Trophoblast cell (in vitro differentiated cells and primary cell): ENCODE results near the gene CREB5.

ENCODE experiments used
- DNase-seq, 2 donors: peaks; one replicate each; pipeline ENCODE4 v3.0.0-alpha.2; 2016
- H2AFZ ChIP-seq: 2 replicates; pipeline ENCODE4 v1.6.1; 2013; ENCODE audit warnings: low read length, moderate library complexity, mild to moderate bottlenecking; ENCODE audit not compliant: insufficient read depth, poor library complexity
- H2AK5ac ChIP-seq: 2 replicates; pipeline ENCODE4 v1.6.1; 2013; ENCODE audit warnings: mild to moderate bottlenecking, low read length
- H2BK120ac ChIP-seq: 2 replicates; pipeline ENCODE4 v1.6.1; 2013; ENCODE audit warnings: low read length, mild to moderate bottlenecking, moderate library complexity; ENCODE audit not compliant: insufficient read depth, poor library complexity
- H2BK12ac ChIP-seq: 2 replicates; pipeline ENCODE4 v1.6.1; 2013; ENCODE audit warnings: mild to moderate bottlenecking, low read length, moderate library complexity
- H2BK5ac ChIP-seq: 2 replicates; pipeline ENCODE4 v1.6.1; 2013; ENCODE audit warnings: low read length, low read depth, moderate library complexity, mild to moderate bottlenecking; ENCODE audit not compliant: poor library complexity
- H3K14ac ChIP-seq: 2 replicates; pipeline ENCODE4 v1.6.1; 2013; ENCODE audit warnings: mild to moderate bottlenecking, low read length
- H3K18ac ChIP-seq: 2 replicates; pipeline ENCODE4 v1.6.1; 2013; ENCODE audit warnings: mild to moderate bottlenecking, low read length
- H3K23ac ChIP-seq: 2 replicates; pipeline ENCODE4 v1.6.1; 2013; ENCODE audit warnings: low read length
- H3K27ac ChIP-seq: 2 replicates; pipeline ENCODE4 v1.5.1; 2013; ENCODE audit warnings: low read depth, mild to moderate bottlenecking, inconsistent platforms, low read length, moderate library complexity
- H3K27me3 ChIP-seq: 2 replicates; pipeline ENCODE4 v1.6.1; 2013; ENCODE audit warnings: inconsistent platforms, mild to moderate bottlenecking, low read length, moderate library complexity; ENCODE audit not compliant: insufficient read depth
- H3K36me3 ChIP-seq, 2 experiments: 1 replicate in 1 of 2; 2 replicates in 1 of 2; pipeline ENCODE4 v1.6.1; 2013; ENCODE audit warnings: low read length in 2 of 2, mild to moderate bottlenecking in 2 of 2, moderate library complexity in 1 of 2; ENCODE audit not compliant: insufficient read depth in 2 of 2, control insufficient read depth in 1 of 2
- H3K4ac ChIP-seq: 2 replicates; pipeline ENCODE4 v1.6.1; 2013; ENCODE audit warnings: low read depth, mild to moderate bottlenecking, low read length, moderate library complexity
- H3K4me1 ChIP-seq, 2 experiments: 1 replicate in 1 of 2; 2 replicates in 1 of 2; pipeline ENCODE4 v1.6.1; 2013; ENCODE audit warnings: low read length in 2 of 2, mild to moderate bottlenecking in 2 of 2, moderate library complexity in 1 of 2; ENCODE audit not compliant: insufficient read depth in 2 of 2, control insufficient read depth in 1 of 2
- H3K4me2 ChIP-seq: 2 replicates; pipeline ENCODE4 v1.6.1; 2013; ENCODE audit warnings: inconsistent platforms, mild to moderate bottlenecking, low read length, moderate library complexity
- H3K4me3 ChIP-seq: 2 replicates; pipeline ENCODE4 v1.5.1; 2013; ENCODE audit warnings: mild to moderate bottlenecking, low read depth, low read length, inconsistent platforms
- H3K79me1 ChIP-seq: one replicate; pipeline ENCODE4 v1.6.1; 2013; ENCODE audit warnings: low read length
- H3K79me2 ChIP-seq: 2 replicates; pipeline ENCODE4 v1.6.1; 2013; ENCODE audit warnings: low read length, mild to moderate bottlenecking; ENCODE audit not compliant: control insufficient read depth, insufficient read depth, poor library complexity
- H3K9ac ChIP-seq: 2 replicates; pipeline ENCODE4 v1.6.1; 2013; ENCODE audit warnings: mild to moderate bottlenecking, low read length
- H3K9me3 ChIP-seq: 2 replicates; pipeline ENCODE4 v1.6.1; 2013; ENCODE audit warnings: low read depth, mild to moderate bottlenecking, control low read depth, inconsistent platforms, low read length; ENCODE audit not compliant: insufficient read depth
- H4K12ac ChIP-seq: 2 replicates; pipeline ENCODE4 v1.6.1; 2013; ENCODE audit warnings: low read depth, mild to moderate bottlenecking, low read length, moderate library complexity
- H4K8ac ChIP-seq: 2 replicates; pipeline ENCODE4 v1.6.1; 2013; ENCODE audit warnings: low read depth, mild to moderate bottlenecking, low read length, moderate library complexity
- H4K91ac ChIP-seq: one replicate; pipeline ENCODE4 v1.6.1; 2013; ENCODE audit warnings: low read depth, mild to moderate bottlenecking, low read length, moderate library complexity
- WGBS: extraction: QIAGEN DNeasy Blood & Tissue Kit; methylation state at CpG from one replicate; pipeline ENCODE4 v1.1.7; 2013; ENCODE audit warnings: missing lambda C conversion rate; ENCODE audit not compliant: insufficient read length, insufficient coverage; ENCODE audit errors: extremely low coverage; 5-methylcytosine and 5-hydroxymethylcytosine counted together

CREB5 gene

GRCh38 chr7:28638914-28639313 is 226.6 kb downstream of the CREB5 start:
- H2BK120ac ChIP-seq: no peak overlapping the region
- H3K27ac ChIP-seq: no peak overlapping the region
- H2BK12ac ChIP-seq: no peak overlapping the region
- no peak overlapping the region for H3K14ac ChIP-seq
- no peak overlapping the region for H2BK5ac ChIP-seq
- no CpG with 5 or more reads among the region's 2 CpGs for WGBS
- H3K4me2 ChIP-seq: no peak overlapping the region
- H3K36me3 ChIP-seq: no peaks in the 10 kb centered on the region
- H2AK5ac ChIP-seq: no peak overlapping the region
- H3K27me3 ChIP-seq: no peaks in the 10 kb centered on the region
- H3K4me3 ChIP-seq: no peak overlapping the region
- H3K18ac ChIP-seq: no peak overlapping the region
- H4K91ac ChIP-seq: no peak overlapping the region
- peak in 1 of 2 donors; percentile 47 for DNase-seq
- peaks cover 2% of the 10 kb centered on the region for H3K79me2 ChIP-seq
- H3K79me1 ChIP-seq: peaks cover 6% of the 10 kb centered on the region
- no peak overlapping the region for H3K23ac ChIP-seq
- H4K12ac ChIP-seq: no peak overlapping the region
- peaks cover 5 to 12% of the 10 kb centered on the region in 2 experiments for H3K4me1 ChIP-seq
- H4K8ac ChIP-seq: no peak overlapping the region
- no peak overlapping the region for H2AFZ ChIP-seq
- no peak overlapping the region for H3K9ac ChIP-seq
- H3K4ac ChIP-seq: no peak overlapping the region
- H3K9me3 ChIP-seq: no peaks in the 10 kb centered on the region

DNA sequence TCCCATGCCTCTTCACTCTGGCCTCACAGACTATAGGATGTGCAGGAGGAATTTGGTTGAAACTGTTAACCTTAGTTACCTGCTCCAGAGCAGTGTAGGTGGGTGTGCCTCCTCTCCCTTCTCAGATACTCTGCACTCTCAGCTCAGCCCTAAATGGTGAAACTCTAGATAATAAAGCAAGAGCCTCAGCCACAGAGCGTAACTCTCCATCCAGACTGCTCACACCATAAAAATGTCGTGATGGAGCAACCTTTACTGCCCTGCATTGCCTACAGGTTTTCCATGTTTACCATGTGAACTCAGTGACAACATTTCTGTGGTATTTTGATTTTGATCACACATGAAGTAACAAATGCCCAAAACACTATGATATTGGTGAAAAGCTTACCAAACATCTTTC is 227.7 kb downstream of the CREB5 start:
- no peak overlapping the region for H3K4me3 ChIP-seq
- H4K12ac ChIP-seq: no peak overlapping the region
- DNase-seq: peak; percentile 92 to 97
- no peak overlapping the region for H3K27ac ChIP-seq
- peaks cover 7 to 12% of the 10 kb centered on the region in 2 experiments for H3K4me1 ChIP-seq
- no peak overlapping the region for H4K91ac ChIP-seq
- no peak overlapping the region for H3K4me2 ChIP-seq
- no peak overlapping the region for H2BK120ac ChIP-seq
- H4K8ac ChIP-seq: no peak overlapping the region
- no peak overlapping the region for H2AFZ ChIP-seq
- no peak overlapping the region for H3K18ac ChIP-seq
- no peak overlapping the region for H2BK12ac ChIP-seq
- H3K14ac ChIP-seq: no peak overlapping the region
- no peak overlapping the region for H3K4ac ChIP-seq
- no peaks in the 10 kb centered on the region for H3K27me3 ChIP-seq
- H3K9me3 ChIP-seq: no peaks in the 10 kb centered on the region
- no peaks in the 10 kb centered on the region for H3K36me3 ChIP-seq
- no CpG with 5 or more reads among the region's 2 CpGs for WGBS
- no peak overlapping the region for H2AK5ac ChIP-seq
- peaks cover 2% of the 10 kb centered on the region for H3K79me2 ChIP-seq
- no peak overlapping the region for H3K9ac ChIP-seq
- no peak overlapping the region for H2BK5ac ChIP-seq
- peaks cover 8% of the 10 kb centered on the region for H3K79me1 ChIP-seq
- H3K23ac ChIP-seq: no peak overlapping the region

DNA sequence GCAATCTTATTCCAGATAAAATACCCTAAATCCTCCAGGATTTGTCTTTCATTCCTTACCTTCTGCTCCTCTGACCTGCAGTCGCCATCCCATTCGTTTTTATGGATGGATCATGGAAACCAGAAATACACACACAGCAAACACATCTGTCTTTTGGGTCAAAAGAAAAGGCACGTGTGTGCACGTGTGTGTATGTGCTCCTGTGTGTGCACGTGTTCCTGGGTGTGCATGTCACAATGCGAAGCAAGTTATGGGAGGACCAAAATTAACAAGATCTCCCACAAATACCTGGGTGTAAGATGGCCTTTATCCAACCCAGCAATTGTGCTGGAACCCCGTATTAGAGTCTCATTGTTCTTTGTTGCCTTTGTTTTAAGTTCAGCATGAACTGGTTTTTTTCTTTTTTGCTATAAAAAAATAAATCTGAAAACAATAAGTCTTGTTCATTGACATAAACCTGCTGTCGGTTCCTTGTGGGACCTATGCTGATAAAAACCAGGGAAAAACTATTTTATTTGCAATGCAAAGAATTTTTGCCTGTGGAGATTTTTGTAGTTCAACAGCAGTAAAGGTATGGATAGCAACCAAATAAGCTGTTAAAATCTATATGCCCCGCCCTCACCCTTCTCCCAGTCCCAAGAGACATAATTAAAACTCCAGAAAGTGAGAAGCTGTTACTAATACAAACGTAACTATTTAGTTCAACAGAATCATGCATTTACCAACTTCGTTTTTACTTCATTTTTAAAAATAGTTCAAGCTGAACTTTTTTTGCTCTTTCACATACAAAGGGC is 229.6 kb downstream of the CREB5 start:
- Histone ChIP-seq H3K14ac (no peak overlapping the region), H4K12ac (no peak overlapping the region), H3K4ac (no peak overlapping the region), H3K4me3 (no peak overlapping the region), H3K27ac (no peak overlapping the region), H3K9ac (no peak overlapping the region), H3K9me3 (no peaks in the 10 kb centered on the region), H4K8ac (no peak overlapping the region), H3K18ac (no peak overlapping the region), H3K79me1 (peaks cover 8% of the 10 kb centered on the region), H3K23ac (no peak overlapping the region), H3K79me2 (peaks cover 2% of the 10 kb centered on the region), H4K91ac (peak overlapping the region; percentile 64), H2AFZ (no peak overlapping the region), H2BK120ac (peak overlapping the region; percentile 75), H3K36me3 (no peaks in the 10 kb centered on the region), H3K4me1 (peaks cover 7 to 12% of the 10 kb centered on the region in 2 experiments), H2AK5ac (no peak overlapping the region), H3K4me2 (no peak overlapping the region), H2BK5ac (no peak overlapping the region), H3K27me3 (no peaks in the 10 kb centered on the region), H2BK12ac (peak overlapping the region; percentile 83)
- peak; percentile 65 to 87 for DNase-seq
- WGBS: no CpG with 5 or more reads among the region's 11 CpGs

GRCh38 chr7:28643188-28643569 is 230.9 kb downstream of the CREB5 start:
- Histone ChIP-seq H3K4ac (no peak overlapping the region), H2BK5ac (no peak overlapping the region), H4K12ac (no peak overlapping the region), H2BK120ac (no peak overlapping the region), H3K4me2 (peak overlapping the region; percentile 41), H3K9me3 (no peaks in the 10 kb centered on the region), H3K18ac (no peak overlapping the region), H4K91ac (no peak overlapping the region), H3K27me3 (no peaks in the 10 kb centered on the region), H2AFZ (no peak overlapping the region), H2AK5ac (no peak overlapping the region), H3K4me3 (no peak overlapping the region), H2BK12ac (no peak overlapping the region), H4K8ac (no peak overlapping the region), H3K79me2 (peaks cover 2% of the 10 kb centered on the region), H3K14ac (no peak overlapping the region), H3K36me3 (no peaks in the 10 kb centered on the region), H3K9ac (no peak overlapping the region), H3K23ac (no peak overlapping the region), H3K27ac (no peak overlapping the region), H3K4me1 (peaks cover 7 to 12% of the 10 kb centered on the region in 2 experiments), H3K79me1 (peaks cover 8% of the 10 kb centered on the region)
- no CpG with 5 or more reads among the region's 1 CpG for WGBS
- DNase-seq: peak in 1 of 2 donors; percentile 98
